GM13976 (cell line): Measurements from ENCODE around the gene ARL14EP.

Source experiments
- DNase-seq: peaks from one replicate; pipeline ENCODE4 v3.0.0; 2012; ENCODE audit warnings: low spot score
- in situ Hi-C: fragments of 300-500 bp; cut with MboI; formaldehyde crosslinking; loops from one replicate; pipeline ENCODE4 v1.12.0; 2022; ENCODE audit warnings: low sequenced_read_pairs, mixed read lengths, inconsistent platforms; ENCODE audit not compliant: unreplicated experiment
- TF ChIP-seq, protein P1 (sequence below): IDR thresholded peaks from 2 replicates; pipeline ENCODE4 v1.5.1; 2012; ENCODE audit warnings: borderline replicate concordance, mild to moderate bottlenecking; ENCODE audit not compliant: insufficient read depth; ENCODE audit errors: extremely low read depth, missing control alignments, control extremely low read depth

Gene ARL14EP

DNA sequence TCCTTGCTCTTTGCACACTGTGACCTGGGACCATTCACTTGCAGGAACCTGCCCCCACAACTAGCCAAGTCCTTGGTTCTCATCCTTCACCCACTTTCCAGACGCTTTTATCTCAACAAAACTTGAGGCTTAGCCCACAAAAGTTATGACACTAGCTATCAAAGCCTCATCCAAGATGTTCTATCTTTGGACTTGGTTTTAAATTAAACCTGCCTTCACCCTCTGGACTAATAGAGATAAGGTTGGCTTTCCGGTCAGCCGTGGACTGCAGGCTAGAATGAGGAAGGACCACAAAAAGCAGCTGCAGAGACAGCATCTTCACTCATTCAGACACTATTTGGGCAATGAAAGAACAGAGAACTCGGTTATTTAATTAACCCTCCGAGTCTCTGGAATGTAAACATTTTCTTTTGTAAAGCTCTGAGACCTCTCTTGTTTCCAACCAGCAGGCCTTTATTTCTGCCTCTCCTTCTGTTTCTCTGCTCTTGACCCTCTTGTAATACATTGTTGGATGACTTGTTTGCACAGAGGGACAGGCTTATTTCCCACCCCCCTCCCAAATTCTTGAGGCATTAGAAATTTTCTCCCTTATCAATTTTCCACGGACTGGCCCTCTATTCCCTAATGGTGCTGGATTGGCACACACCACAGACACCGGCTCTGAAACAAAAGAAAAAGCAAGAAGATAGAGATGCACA lies 41.4 kb downstream of the ARL14EP start:
- no peak for DNase-seq
- TF ChIP-seq, protein P1, sequence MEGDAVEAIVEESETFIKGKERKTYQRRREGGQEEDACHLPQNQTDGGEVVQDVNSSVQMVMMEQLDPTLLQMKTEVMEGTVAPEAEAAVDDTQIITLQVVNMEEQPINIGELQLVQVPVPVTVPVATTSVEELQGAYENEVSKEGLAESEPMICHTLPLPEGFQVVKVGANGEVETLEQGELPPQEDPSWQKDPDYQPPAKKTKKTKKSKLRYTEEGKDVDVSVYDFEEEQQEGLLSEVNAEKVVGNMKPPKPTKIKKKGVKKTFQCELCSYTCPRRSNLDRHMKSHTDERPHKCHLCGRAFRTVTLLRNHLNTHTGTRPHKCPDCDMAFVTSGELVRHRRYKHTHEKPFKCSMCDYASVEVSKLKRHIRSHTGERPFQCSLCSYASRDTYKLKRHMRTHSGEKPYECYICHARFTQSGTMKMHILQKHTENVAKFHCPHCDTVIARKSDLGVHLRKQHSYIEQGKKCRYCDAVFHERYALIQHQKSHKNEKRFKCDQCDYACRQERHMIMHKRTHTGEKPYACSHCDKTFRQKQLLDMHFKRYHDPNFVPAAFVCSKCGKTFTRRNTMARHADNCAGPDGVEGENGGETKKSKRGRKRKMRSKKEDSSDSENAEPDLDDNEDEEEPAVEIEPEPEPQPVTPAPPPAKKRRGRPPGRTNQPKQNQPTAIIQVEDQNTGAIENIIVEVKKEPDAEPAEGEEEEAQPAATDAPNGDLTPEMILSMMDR = no peak
- in situ Hi-C loops = no loop called here

DNA sequence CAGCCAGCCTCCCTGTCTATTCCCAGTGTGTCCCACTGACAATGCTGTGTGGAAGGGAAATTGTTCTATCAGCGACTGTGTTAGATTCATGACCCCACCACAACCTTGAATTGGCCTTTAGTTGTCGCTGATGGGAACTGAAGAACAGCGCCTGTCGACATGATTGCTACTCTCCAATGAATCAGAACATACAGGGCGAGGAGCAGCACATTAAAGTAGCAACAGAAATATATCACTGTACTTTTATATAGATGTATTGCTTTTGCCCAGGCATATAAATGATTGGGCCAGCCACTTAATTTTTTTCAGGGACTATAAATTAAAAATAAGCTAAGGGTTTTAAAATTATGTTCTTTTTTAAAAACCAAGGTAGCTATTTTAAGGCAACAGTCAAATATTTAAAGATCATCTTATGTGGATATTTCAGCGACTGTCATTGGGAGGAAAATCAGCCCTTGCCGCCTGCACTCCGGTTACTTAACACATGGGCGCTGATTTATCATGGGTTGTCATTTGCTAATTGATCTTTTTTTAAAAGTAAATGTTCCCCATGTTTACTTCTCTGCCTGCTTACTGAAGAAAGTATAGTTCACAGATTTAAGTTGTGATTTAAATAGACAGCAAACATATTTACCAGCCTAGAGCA lies 42.1 kb downstream of the ARL14EP start:
- DNase-seq = no peak
- in situ Hi-C loops = no loop called here
- TF ChIP-seq, protein P1 = no peak

DNA sequence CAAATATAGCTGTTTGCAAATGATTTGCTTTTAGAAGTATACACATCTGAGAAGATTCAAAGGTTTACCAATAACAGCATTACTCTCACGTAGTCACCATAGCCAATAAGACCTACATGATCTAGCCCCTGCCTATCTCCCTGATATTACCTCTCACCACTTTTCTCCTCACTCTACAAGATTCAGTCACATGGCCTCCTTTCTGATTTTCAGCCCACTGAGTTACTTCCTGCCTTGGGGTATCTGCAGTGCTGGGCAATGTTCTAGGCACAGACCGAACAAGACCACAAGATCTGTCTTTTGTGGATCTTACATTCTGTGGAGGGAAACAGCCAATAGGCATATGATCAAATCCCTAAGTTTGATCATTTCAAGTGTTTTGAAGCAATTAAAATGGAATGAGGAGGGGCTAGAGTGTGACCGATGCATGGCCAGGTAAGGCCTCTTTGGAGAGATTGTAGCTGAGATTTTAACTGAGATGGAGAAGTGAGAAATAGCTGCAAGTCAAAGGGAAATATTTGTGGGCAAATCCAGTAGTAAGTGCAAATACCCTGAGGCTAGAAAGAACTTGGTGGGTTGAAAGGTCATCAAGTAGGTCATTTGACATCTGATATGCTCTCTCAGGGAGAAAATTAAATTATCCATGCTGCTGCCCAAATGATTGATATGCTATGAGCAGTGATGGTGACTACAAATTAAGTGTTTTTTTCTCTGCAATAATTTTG lies 43.1 kb downstream of the ARL14EP start:
- in situ Hi-C loops = no loop called here
- TF ChIP-seq, protein P1 = no peak
- no peak for DNase-seq

DNA sequence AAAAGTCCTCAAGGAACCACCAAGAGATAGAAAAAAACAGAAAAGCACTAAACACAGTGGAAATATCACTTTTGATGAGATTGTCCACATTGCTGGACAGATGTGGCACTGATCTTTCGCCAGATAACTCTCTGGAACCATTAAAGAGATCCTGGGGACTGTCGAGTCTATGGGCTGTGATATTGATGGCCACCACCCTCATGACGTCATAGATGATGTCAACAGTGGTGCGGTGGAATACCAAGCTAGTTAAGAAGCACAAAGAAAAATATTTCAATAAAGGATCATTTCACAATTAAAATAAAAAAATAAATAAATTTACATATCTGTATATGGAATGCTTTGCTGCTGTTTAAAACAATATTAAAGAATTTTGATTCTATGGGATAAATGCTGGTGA lies 45.5 kb downstream of the ARL14EP start:
- TF ChIP-seq, protein P1 = no peak
- in situ Hi-C loops = no loop called here
- DNase-seq = no peak

DNA sequence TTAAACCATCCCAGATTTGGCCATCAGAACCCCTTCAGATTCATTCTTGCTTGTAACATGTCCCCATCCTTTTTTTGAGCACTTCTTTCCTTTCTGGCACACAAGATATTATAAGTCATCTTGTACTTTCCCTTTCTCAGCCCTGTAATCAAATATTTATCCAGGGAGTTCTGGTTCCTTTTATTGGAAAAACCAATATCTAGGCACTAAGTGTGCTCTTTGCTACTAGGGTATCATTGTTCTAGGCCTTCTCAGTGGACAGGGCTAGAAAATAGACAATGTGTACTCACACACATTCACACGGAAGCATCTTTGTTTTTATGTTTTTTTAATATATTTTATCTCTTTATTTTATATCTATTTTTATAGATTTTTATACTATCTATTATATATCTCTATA lies 47.3 kb downstream of the ARL14EP start:
- in situ Hi-C loops = no loop called here
- DNase-seq = no peak

DNA sequence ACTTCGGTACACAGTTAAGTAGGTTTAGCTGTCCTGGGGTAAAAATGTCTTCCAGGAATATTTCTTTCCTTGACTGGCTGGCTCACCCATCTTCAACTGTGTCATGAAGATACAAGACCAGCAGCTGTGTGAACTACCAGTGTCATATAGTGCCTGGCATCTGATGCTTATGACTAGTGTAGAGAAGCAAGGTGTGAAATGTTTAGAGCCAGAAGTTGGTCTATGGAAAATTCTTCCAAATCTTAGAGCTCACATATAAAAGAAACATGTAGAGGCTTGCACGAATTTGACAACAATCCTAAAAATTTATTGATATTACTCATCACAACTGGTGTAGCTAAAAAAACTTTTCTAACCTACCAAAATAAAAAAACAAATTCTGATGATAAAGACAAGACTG lies 54.4 kb downstream of the ARL14EP start:
- TF ChIP-seq, protein P1 = no peak
- in situ Hi-C loops = no loop called here
- DNase-seq = no peak

More for the DNA sequence above, 47.3 kb downstream of the ARL14EP start:
- TF ChIP-seq, protein P1 = no peak
